ENCODE data around the gene LRRC8A.
A peak's percentile ranks its signal among the peaks of the same experiment; 100 is the strongest.
"Not testable (repeated sequence)": the region's sequence is repeated elsewhere in the genome, so short reads cannot be mapped to it uniquely, and the experiment has no call there.

LRRC8A gene

DNA sequence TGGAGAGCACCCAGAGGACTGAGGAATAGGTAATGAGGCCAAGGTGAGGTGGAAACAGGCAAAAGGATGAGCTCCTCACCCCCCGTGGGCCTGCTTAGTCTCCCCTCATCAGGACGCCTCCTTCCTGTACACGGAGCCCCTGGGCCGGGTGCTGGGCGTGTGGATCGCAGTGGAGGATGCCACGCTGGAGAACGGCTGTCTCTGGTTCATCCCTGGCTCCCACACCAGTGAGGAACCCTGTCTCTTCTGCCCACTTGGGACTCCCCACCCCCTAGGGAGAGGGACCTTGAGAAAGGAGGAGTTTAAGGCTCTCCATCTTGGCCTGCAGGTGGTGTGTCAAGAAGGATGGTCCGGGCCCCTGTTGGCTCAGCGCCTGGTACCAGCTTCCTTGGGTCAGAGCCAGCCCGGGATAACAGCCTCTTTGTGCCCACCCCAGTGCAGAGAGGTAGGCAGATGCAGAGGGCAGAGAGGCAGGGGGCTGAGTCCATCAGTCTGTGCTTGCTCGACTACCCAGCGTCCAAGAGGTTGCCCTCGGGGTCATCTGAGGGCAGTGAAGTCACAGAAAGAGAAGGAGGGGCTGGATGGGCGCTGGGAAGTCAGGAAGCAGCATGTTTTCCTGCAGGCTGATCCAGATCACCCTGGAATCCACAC is 58.5 kb downstream of the LRRC8A start:
- H3K4me3 ChIP-seq (ENCODE audit: low read length), result no peak overlapping the region
- H3K9me3 ChIP-seq (ENCODE audit: control insufficient read depth, low read length), result no peaks in the 10 kb centered on the region
- H3K9ac ChIP-seq (ENCODE audit: low read length), result no peak overlapping the region
- no peaks in the 10 kb centered on the region for H3K4me1 ChIP-seq (ENCODE audit: control insufficient read depth, insufficient read depth, low read length)
- H3K27me3 ChIP-seq (ENCODE audit: control insufficient read depth, insufficient read depth, low read length), result no peaks in the 10 kb centered on the region
- H3K36me3 ChIP-seq (ENCODE audit: control insufficient read depth, insufficient read depth, low read length), result no peaks in the 10 kb centered on the region

DNA sequence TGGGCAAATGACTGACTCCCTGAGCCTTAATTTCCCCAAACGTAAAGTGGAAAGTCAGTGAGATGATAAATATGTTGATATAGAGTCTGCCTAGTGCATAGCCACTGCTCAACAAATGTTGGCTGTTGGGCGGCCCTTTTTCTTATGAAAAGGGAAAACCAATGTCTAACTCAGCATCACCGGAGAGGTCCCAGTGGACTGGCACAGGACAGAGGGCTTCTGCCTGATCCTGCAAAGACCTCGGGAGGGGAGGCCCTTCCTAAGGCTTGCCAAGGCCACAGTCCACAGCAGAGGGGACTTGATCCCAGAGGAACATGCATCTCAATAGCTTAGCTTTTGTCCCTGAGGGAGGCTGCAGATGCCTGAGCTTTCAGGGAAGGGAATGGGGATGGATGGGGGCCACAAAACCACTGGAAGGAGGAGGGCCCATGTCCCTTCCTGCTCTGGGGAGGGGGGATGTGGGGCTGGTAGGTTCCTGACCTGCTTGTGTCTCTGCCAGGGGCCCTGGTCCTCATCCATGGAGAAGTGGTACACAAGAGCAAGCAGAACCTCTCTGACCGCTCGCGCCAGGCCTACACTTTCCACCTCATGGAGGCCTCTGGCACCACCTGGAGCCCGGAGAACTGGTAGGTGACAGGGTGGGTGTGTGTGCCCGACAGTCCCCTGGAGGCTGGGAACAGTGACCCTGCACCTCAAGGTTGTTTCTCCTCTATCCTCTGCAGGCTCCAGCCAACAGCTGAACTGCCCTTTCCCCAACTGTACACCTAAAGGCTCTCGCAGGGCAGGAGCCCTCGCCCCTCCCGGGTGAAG is 59.2 kb downstream of the LRRC8A start:
- Histone ChIP-seq H3K9ac (ENCODE audit: low read length) (no peak overlapping the region), H3K4me1 (ENCODE audit: control insufficient read depth, insufficient read depth, low read length) (peaks cover 3% of the 10 kb centered on the region), H3K27me3 (ENCODE audit: control insufficient read depth, insufficient read depth, low read length) (no peaks in the 10 kb centered on the region), H3K4me3 (ENCODE audit: low read length) (no peak overlapping the region), H3K36me3 (ENCODE audit: control insufficient read depth, insufficient read depth, low read length) (no peaks in the 10 kb centered on the region), H3K9me3 (ENCODE audit: control insufficient read depth, low read length) (no peaks in the 10 kb centered on the region)

DNA sequence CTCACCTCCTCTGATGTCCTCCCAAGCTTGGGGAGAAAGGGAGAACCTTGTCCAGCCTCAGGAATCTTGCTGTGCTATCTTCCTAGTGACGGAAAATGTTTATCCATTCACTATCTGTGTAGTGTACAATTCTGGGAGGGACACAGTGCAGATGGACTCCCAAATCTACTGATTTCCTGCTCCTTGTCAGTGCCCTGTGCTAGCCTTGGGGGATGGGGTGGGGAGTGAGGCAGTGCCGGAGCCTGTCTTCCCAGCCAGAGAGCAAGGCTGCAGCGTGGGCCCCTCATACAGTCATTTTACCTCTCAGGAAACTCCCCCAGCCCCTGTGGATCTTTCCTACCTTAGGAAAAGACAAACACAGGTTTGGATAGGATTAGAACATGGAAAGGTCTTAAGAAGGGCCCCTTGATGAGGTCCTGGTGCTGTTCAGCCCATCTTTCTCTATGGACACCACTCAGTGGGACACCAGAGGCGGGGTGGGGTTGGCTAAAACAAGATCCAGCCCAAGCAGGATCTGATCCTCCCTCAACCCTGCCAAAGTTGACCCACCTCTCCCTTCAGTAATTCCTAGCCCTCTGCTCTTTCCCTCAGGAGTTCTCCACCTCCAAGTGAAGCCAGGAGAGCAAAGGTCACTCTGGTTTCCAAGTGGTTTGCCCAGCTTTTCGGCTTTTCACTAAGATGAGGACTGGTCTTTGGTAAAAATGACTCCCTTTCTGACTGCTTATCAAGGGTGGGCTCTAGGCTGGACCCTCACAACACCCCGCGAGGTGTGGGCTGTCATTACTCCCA is 62.1 kb downstream of the LRRC8A start:
- peaks cover 10% of the 10 kb centered on the region for H3K4me1 ChIP-seq (ENCODE audit: control insufficient read depth, insufficient read depth, low read length)
- no peak overlapping the region for H3K9ac ChIP-seq (ENCODE audit: low read length)
- H3K27me3 ChIP-seq (ENCODE audit: control insufficient read depth, insufficient read depth, low read length), result no peaks in the 10 kb centered on the region

DNA sequence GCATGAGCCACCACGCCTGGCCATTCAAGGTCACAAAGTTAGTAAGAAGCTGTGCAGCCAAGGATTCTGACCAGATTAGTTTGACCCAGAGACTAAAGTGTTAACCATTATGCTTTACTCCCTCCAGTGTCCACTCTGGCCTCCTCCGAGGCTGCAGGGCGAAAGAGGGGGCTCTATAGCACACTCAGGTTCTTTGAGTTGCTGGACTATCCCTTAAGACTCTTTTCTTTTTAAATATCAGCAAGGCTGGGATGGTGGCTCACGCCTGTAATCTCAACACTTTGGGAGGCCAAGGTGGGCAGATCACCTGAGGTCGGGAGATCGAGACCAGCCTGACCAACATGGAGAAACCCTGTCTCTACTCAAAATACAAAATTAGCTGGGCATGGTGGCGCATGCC is 63.0 kb downstream of the LRRC8A start:
- H3K36me3 ChIP-seq (ENCODE audit: control insufficient read depth, insufficient read depth, low read length); H3K9me3 ChIP-seq (ENCODE audit: control insufficient read depth, low read length); H3K9ac ChIP-seq (ENCODE audit: low read length); H3K4me1 ChIP-seq (ENCODE audit: control insufficient read depth, insufficient read depth, low read length); H3K4me3 ChIP-seq (ENCODE audit: low read length); H3K27me3 ChIP-seq (ENCODE audit: control insufficient read depth, insufficient read depth, low read length): not testable (repeated sequence)

More for the DNA sequence above, 62.1 kb downstream of the LRRC8A start:
- no peaks in the 10 kb centered on the region for H3K36me3 ChIP-seq (ENCODE audit: control insufficient read depth, insufficient read depth, low read length)
- no peak overlapping the region for H3K4me3 ChIP-seq (ENCODE audit: low read length)
- H3K9me3 ChIP-seq (ENCODE audit: control insufficient read depth, low read length), result no peaks in the 10 kb centered on the region

DNA sequence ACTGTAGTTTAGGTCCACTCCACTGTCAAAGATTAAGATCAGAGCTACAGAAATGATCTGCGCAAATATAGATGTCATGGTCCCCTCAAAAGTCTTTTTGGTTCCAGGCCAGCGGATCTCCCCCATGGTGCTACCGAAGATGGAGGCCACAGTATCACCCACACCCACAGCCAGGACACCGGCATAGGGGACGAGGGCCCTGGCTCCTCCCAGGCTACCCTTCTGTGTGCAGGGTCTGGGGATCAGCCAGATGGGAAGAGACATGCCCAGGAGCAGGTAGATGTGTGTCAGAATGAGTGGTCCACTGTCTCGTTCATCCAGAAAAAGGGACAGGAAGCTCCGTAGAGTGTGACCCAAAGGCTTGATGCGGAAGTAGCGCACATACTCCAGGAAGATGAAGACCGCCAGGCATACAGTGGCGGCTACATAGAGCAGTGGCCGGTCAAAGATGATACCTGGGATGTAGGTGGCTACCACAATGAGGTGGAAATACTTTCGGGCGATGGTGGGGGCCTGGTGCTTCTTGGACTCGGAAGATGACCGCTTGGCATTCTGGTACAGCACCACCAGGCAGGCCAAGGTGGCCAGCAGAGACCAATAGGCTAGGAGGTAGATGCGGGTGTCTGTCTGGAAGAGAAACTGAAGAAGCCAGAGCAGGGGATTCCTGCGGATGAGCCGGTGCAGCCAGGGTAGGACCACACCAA is 64.0 kb downstream of the LRRC8A start:
- no peaks in the 10 kb centered on the region for H3K27me3 ChIP-seq (ENCODE audit: control insufficient read depth, insufficient read depth, low read length)
- H3K9me3 ChIP-seq (ENCODE audit: control insufficient read depth, low read length), result no peaks in the 10 kb centered on the region
- no peak overlapping the region for H3K9ac ChIP-seq (ENCODE audit: low read length)
- no peak overlapping the region for H3K4me3 ChIP-seq (ENCODE audit: low read length)
- H3K4me1 ChIP-seq (ENCODE audit: control insufficient read depth, insufficient read depth, low read length), result peaks cover 10% of the 10 kb centered on the region
- H3K36me3 ChIP-seq (ENCODE audit: control insufficient read depth, insufficient read depth, low read length), result no peaks in the 10 kb centered on the region

DNA sequence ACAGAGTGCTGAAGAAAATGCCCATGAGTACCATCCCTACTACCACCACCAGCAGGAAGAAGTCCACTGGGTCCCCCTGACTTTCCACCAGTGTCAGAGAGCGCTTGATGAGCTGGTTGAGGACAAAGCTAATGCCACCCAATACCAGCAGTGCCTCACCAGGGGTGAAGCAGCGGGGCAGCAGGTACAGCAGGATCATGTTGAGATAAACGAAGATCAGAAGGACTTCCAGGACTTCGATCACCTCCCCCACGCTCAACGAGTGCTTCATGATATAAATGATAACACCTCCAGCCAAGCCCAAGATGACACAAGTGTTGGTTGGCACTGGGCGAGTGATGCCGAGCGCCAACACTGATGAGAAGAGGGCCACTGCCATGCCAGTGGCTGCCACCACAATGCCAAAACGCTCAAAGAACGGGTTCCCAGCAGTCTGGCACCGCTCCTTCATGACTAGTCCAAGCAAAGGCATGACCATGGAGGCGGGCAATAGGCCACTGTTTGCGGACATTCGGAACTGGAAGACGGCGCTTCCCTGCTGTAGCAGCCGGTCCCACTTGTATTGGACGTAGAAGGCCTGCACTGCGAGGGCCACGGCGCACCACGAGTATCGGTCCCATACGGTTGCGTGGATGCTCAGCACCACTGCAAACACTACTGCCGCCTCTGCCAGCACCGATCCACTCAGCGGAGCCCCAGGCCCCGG is 64.8 kb downstream of the LRRC8A start:
- Histone ChIP-seq H3K27me3 (ENCODE audit: control insufficient read depth, insufficient read depth, low read length) (no peaks in the 10 kb centered on the region), H3K4me3 (ENCODE audit: low read length) (peak overlapping the region; percentile 77), H3K9me3 (ENCODE audit: control insufficient read depth, low read length) (no peaks in the 10 kb centered on the region), H3K36me3 (ENCODE audit: control insufficient read depth, insufficient read depth, low read length) (no peaks in the 10 kb centered on the region), H3K9ac (ENCODE audit: low read length) (peak overlapping the region; percentile 80), H3K4me1 (ENCODE audit: control insufficient read depth, insufficient read depth, low read length) (peaks cover 10% of the 10 kb centered on the region)

DNA sequence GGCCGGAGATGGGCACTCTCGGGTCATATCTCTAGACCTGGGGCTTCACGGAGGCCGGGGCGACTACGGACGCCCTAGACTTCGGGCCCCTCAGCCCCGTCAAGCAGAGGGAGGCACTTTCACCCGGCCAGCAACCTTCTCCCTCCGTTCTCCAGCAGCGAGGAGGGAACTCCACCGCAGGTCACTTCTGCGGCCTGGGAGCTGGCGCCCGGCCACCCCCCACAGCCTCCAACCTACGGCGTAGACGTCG is 65.3 kb downstream of the LRRC8A start:
- Histone ChIP-seq H3K9ac (ENCODE audit: low read length) (peak overlapping the region; percentile 80), H3K36me3 (ENCODE audit: control insufficient read depth, insufficient read depth, low read length) (no peaks in the 10 kb centered on the region)

DNA sequence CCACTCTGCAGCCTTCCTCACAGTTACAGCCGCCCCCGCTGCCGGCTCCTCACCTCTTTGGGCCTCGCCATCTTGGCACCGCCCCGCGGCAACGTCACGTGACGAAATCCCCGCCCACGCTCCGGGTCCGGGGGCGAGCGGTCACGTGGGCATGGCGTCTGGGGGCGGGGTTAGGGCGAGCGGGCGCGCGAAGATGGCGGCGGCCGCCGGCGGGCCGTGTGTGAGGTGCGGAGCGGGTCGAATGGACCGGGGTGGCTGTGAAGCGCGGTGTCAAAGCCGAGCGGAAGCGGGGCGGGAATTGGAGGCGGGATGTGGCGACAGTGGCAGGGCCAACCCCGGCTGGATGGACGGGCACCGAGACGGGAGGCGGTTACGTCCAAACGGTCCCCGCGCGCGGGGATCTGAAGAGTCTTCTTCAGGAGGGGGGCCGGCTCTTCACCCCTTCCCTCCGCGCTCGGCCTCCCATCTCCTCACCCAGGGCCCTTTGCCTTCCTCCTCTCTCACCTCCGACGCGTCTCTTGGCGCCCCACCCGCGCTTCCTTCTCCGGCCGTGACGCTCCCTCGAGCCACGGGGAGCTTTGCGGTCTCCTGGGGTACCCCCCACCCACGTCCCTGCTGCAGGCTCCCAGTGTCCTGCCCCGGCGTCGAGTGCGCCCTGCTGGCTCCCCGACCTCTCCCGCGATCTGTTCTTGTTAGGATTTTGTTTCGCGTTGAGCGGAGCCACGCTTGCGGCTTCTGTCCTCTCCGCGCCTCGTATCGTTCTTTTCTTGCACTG is 65.8 kb downstream of the LRRC8A start, which contains the start of the genes DOLK and NUP188:
DOLK (minus strand) TSS at position 77 of the 775 bp plus-strand sequence. CDS start 300 bp downstream, outside the sequence.
NUP188 (plus strand) TSS at position 173 of the 775 bp plus-strand sequence; CDS start at position 194, 21 bp downstream.
- Histone ChIP-seq H3K27me3 (ENCODE audit: control insufficient read depth, insufficient read depth, low read length) (no peaks in the 10 kb centered on the region), H3K9me3 (ENCODE audit: control insufficient read depth, low read length) (no peaks in the 10 kb centered on the region), H3K4me1 (ENCODE audit: control insufficient read depth, insufficient read depth, low read length) (peaks cover 10% of the 10 kb centered on the region), H3K4me3 (ENCODE audit: low read length) (peak within 1 kb of the TSS; percentile 77), H3K36me3 (ENCODE audit: control insufficient read depth, insufficient read depth, low read length) (no peaks in the 10 kb centered on the region), H3K9ac (ENCODE audit: low read length) (peak within 1 kb of the TSS; percentile 80)

More for the DNA sequence above, 65.3 kb downstream of the LRRC8A start:
- Histone ChIP-seq H3K4me3 (ENCODE audit: low read length) (peak overlapping the region; percentile 77), H3K4me1 (ENCODE audit: control insufficient read depth, insufficient read depth, low read length) (peaks cover 10% of the 10 kb centered on the region), H3K9me3 (ENCODE audit: control insufficient read depth, low read length) (no peaks in the 10 kb centered on the region), H3K27me3 (ENCODE audit: control insufficient read depth, insufficient read depth, low read length) (no peaks in the 10 kb centered on the region)

DNA sequence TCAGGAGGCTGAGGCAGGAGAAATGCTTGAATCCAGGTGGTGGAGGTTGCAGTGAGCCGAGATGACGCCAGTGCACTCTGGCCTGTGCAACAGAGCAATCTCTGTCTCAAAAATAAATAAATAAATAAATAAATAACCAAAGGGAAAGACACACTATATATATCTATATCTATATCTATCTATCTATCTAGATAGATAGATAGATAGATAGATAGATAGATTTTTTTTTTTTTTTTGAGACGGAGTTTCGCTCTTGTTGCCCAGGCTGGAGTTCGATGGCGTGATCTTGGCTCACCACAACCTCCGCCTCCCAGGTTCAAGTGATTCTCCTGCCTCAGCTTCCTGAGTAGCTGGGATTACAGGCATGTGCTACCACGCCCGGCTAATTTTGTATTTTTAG is 79.5 kb downstream of the LRRC8A start:
- H3K4me1 ChIP-seq (ENCODE audit: control insufficient read depth, insufficient read depth, low read length); H3K36me3 ChIP-seq (ENCODE audit: control insufficient read depth, insufficient read depth, low read length): not testable (repeated sequence)

More for the DNA sequence above, 79.5 kb downstream of the LRRC8A start:
- H3K4me3 ChIP-seq (ENCODE audit: low read length); H3K27me3 ChIP-seq (ENCODE audit: control insufficient read depth, insufficient read depth, low read length); H3K9me3 ChIP-seq (ENCODE audit: control insufficient read depth, low read length); H3K9ac ChIP-seq (ENCODE audit: low read length): not testable (repeated sequence)
